Measurements from ENCODE around the gene PI4KA.
"Not testable (repeated sequence)": the region's sequence is repeated elsewhere in the genome, so short reads cannot be mapped to it uniquely, and the experiment has no call there.

DNA sequence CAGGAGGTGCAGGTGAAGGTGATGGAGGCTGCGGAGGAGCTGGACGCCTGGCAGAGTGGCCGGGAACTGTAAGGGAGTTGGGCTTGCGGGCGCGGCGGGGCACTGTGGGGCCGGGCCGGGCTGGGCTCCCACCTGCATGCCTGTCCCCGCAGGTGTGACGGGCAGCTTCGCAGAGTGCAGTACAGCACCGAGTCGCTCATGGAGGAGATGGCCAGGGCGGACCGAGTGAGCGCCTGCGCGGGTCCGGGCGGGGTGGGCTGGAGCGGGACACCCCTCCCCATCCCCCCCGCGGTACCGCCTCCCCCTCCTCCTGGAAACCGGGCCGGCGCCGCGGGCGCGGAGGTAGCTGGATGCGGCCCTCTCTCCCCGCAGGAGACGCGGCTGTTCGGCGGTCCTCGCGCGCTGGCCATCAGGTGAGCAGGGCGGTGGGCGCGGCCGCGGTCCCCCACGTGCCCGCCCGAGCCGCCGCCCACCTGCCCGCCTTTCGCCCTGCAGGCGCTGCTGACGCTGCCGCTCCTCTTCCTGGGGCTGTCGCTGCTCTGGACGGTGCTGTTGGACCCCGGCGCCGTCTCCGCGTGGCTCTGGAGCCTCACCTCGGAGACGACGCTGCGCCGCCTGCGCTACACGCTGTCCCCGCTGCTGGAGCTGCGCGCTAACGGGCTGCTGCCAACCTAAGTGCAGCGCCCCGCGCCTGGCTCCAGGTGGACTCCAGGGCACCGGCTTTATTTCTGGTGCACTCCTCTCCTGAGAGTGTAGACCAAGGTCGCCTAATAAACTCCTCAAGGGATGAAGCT, 154.6 kb downstream of the PI4KA start:
- TF ChIP-seq CTCF (IDR thresholded peaks at IDR 0.05; ENCODE audit: low read depth, low read length); EZH2phosphoT487 (IDR thresholded peaks at IDR 0.05; ENCODE audit: low read depth): not testable (repeated sequence)
